Tibial artery (tissue), 4 donors: ENCODE results near the gene VCP.

Experiments
- DNase-seq, 2 donors: peaks; one replicate each; pipeline ENCODE4 v3.0.0-alpha.2; 2019
- H3K27ac ChIP-seq, 2 donors: fragments of 200-600 bp; sonication (generic) in 1 of 2; 1 replicate in 1 of 2; 2 replicates in 1 of 2; pipeline ENCODE4 v1.5.1; 2018 to 2019; ENCODE audit warnings: mild to moderate bottlenecking in 1 of 2
- H3K27me3 ChIP-seq, 2 donors: fragments of 200-600 bp; sonication (generic) in 1 of 2; one replicate each; pipeline versions ENCODE4 v1.5.1 to v1.6.0; 2016 to 2019
- H3K36me3 ChIP-seq, 3 donors: fragments of 200-600 bp; sonication (generic) in 2 of 3; one replicate each; pipeline ENCODE4 v1.5.1; 2016 to 2019; ENCODE audit warnings: mild to moderate bottlenecking in 2 of 3
- H3K4me1 ChIP-seq, 4 donors: fragments of 200-600 bp; sonication (generic) in 2 of 4; 1 replicate in 3 of 4; 2 replicates in 1 of 4; pipeline ENCODE4 v1.5.1; 2016 to 2019
- H3K4me3 ChIP-seq, 2 donors: fragments of 200-600 bp; sonication (generic) in 1 of 2; 1 replicate in 1 of 2; 2 replicates in 1 of 2; pipeline ENCODE4 v1.5.1; 2018 to 2019; ENCODE audit warnings: mild to moderate bottlenecking in 2 of 2
- H3K9me3 ChIP-seq, 3 donors: fragments of 200-600 bp; sonication (generic) in 1 of 3; one replicate each; pipeline ENCODE4 v1.5.1; 2016 to 2019
- intact Hi-C: fragments of 100-400 bp; cut with DNase I; formaldehyde crosslinking; loops from one replicate; pipeline ENCODE4 v1.15.0; 2023; ENCODE audit warnings: low total_unique reads
- TF ChIP-seq, protein P1 (sequence below), 2 experiments: fragments of 200-600 bp in 1 of 2; fragments of 450-650 bp in 1 of 2; IDR thresholded peaks; one replicate each; pipeline ENCODE4 v1.5.1; 2017 to 2019; ENCODE audit warnings: antibody characterized with exemption in 2 of 2, mild to moderate bottlenecking in 1 of 2, moderate library complexity in 1 of 2

The VCP gene

DNA sequence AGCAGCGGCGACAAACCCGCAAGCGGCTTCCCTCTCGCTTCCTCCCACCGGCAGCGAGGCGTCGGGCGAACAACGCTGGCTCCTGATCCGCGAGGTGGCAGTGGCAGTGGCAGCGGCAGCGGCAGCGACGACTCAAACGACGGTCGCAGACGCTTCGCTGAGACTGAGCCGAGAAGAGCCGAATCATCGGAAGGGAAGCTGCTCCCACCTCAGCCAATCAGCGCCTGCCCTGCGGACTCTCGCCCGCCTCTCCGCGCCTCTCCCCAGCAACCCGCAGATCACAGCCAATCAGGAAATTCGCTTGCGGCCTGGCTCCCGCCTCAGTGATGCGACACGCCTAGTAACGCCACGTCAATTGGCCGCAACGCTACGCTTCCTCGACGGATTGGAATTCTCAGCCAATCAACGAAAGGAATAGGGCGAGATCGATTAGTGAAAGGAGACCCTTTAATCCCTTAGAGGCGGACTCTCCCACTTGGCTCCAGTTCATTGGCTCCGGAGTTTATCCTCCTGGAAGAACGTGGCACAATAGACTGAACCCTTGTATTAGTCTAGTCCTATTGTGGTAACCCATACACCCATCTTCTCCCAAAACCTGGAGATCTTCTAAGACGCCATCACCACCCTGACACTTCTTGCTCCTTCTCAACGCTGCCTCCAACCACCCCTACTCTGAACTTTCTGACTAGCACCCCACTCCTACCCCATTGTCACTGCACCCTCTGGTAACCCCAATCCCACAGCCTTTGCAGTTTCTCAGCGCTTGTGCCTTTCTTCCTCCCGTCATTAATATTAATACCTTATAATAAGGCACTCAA lies at the start of gene VCP:
TSS of gene VCP (minus strand) at position 165 of the 818 bp plus-strand sequence. CDS start 272 bp downstream, outside the sequence.
- Histone ChIP-seq H3K9me3 (no peaks in the 10 kb centered on the region), H3K36me3 (peaks cover 3 to 26% (median 7%) of the 10 kb centered on the region in 3 donors), H3K27ac (peak within 1 kb of the TSS; percentile 96 to 99), H3K4me3 (peak within 1 kb of the TSS; percentile 85 to 95), H3K27me3 (no peaks in the 10 kb centered on the region), H3K4me1 (peaks cover 0 to 42% (median 35%) of the 10 kb centered on the region in 4 donors)
- TF ChIP-seq, protein P1, sequence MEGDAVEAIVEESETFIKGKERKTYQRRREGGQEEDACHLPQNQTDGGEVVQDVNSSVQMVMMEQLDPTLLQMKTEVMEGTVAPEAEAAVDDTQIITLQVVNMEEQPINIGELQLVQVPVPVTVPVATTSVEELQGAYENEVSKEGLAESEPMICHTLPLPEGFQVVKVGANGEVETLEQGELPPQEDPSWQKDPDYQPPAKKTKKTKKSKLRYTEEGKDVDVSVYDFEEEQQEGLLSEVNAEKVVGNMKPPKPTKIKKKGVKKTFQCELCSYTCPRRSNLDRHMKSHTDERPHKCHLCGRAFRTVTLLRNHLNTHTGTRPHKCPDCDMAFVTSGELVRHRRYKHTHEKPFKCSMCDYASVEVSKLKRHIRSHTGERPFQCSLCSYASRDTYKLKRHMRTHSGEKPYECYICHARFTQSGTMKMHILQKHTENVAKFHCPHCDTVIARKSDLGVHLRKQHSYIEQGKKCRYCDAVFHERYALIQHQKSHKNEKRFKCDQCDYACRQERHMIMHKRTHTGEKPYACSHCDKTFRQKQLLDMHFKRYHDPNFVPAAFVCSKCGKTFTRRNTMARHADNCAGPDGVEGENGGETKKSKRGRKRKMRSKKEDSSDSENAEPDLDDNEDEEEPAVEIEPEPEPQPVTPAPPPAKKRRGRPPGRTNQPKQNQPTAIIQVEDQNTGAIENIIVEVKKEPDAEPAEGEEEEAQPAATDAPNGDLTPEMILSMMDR (IDR thresholded peaks at IDR 0.05), result no peak
- peak; percentile 97 to 99 for DNase-seq
- intact Hi-C loops, result no loop called here

DNA sequence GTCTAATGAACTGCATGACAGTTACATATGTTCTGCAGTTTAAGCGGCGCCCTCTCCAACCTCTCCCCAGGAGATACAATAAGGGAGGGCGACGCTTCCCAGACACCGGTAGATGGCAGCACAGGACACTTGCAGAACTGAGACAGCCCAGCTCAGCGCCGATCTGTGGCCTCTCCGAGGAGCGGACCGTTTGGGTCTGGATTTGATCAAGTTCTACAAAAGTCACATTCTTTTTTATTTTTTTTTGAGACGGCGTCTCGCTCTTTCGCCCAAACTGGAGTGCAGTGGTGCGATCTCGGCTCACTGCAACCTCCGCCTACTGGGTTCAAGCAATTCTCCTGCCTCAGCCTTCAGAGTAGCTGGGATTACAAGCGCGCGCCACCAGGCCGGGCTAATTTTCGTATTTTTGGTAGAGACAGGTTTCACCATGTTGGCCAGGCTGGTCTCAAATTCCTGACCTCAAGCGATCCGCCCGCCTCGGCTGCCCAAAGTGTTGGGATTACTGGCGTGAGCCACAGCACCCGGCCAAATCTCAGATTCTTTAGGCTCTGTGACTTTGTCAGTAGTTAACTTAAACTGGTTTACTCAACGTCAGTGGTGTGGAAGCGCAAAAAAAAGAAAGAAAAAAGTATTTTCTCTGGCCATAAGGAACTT lies 44.6 kb upstream of the VCP start:
- Histone ChIP-seq H3K36me3 (no peaks in the 10 kb centered on the region), H3K4me3 (peak overlapping the region; percentile 59 to 64), H3K4me1 (peaks cover 4 to 46% (median 38%) of the 10 kb centered on the region in 4 donors), H3K27ac (peak overlapping the region; percentile 97 to 100), H3K9me3 (no peaks in the 10 kb centered on the region), H3K27me3 (no peaks in the 10 kb centered on the region)
- intact Hi-C loops, result loop anchor here (2.0 to 5.0 kb wide), 3 partner anchors 142 to 445 kb away; a partner anchor contains a TSS
- TF ChIP-seq, protein P1 (IDR thresholded peaks at IDR 0.05), result peak; percentile 93 to 96
- peak; percentile 95 to 96 for DNase-seq

DNA sequence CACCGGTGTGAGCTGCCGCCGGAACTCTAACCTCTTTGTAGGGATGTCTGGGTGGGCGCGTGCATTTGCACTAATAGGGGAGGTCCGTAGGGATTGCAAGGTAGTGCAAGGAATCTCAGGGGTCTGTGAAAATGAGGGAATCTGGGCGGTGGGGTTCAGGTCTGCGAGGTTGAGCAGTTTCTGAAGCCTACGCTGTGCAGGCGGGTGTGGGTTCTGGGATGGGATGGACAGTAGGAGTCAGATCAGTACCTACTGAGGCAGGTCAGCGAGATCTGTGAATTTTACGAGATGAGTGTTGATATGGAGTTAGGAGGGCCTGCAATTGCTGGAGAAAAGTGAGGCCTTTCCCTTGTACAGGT lies 44.1 kb upstream of the VCP start:
- Histone ChIP-seq H3K27ac (peak overlapping the region; percentile 97 to 100), H3K36me3 (no peaks in the 10 kb centered on the region), H3K4me1 (peaks cover 4 to 50% (median 41%) of the 10 kb centered on the region in 4 donors), H3K27me3 (no peaks in the 10 kb centered on the region), H3K9me3 (no peaks in the 10 kb centered on the region), H3K4me3 (peak overlapping the region; percentile 59 to 64)
- intact Hi-C loops, result loop anchor here (2.0 to 5.0 kb wide), 3 partner anchors 142 to 446 kb away; a partner anchor contains a TSS
- TF ChIP-seq, protein P1 (IDR thresholded peaks at IDR 0.05), result no peak
- DNase-seq, result no peak

DNA sequence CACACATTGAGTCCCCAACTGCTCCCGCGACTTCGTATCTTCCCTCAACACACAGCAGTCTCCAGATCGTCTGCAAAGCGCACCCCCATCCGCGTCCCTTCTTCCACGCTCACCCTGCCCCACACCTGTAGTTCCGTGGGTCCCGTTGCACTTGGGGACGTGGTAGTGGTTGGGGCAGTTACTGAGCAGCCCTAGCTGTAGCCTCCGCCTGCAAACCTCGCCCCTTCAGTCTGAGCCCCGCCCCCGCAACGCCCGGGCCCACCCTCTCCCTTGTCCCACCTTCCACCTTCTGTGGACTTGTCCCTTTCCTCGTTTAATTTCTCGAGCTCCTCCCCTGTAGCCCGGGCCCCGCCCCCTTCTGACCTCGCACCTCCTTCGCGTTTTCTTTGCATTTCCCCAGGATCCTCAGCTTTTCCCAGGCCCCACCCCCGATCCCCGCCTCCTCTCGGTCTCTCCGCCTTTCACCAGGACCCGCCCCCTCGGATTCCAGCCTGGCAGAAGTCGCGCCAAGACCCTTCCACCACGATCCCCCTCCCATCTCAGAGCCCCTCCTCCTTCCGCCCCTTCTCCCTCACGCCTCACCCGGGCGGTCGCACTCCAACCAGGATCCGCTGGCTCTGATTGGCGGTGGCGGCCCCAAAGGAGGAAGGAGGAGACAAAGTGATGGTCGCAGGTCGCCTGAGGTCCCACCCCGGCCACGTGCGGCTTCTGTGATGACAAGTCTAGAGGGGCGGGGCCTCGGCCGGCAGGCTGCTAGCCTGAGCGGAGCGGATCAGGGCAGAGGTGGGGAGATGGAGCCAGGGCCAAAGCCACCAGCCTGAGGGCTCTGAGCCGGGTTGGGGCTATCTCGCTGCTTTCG lies 43.5 kb upstream of the VCP start, which contains the start of gene ATOSB:
TSS of gene ATOSB (minus strand) at position 183 of the 859 bp plus-strand sequence. CDS start 7,588 bp downstream, outside the sequence.
- intact Hi-C loops, result loop anchor here (2.0 to 5.0 kb wide), 3 partner anchors 143 to 446 kb away; a partner anchor contains a TSS
- TF ChIP-seq, protein P1 (IDR thresholded peaks at IDR 0.05), result no peak
- DNase-seq, result peak; percentile 99
- Histone ChIP-seq H3K27me3 (no peaks in the 10 kb centered on the region), H3K27ac (peak within 1 kb of the TSS; percentile 97 to 100), H3K9me3 (no peaks in the 10 kb centered on the region), H3K4me1 (peaks cover 4 to 51% (median 42%) of the 10 kb centered on the region in 4 donors), H3K36me3 (no peaks in the 10 kb centered on the region), H3K4me3 (peak within 1 kb of the TSS; percentile 59 to 64)
